MM.1S (cell line): ENCODE measurements around the gene UBAC2.

ENCODE experiments used
- DNase-seq: peaks from one replicate; pipeline ENCODE4 v3.0.0-alpha.2; 2015
- H2AFZ ChIP-seq: fragments of 300-600 bp; sonication (generic); 2 replicates; pipeline ENCODE4 v1.6.0; 2016; ENCODE audit warnings: antibody characterized with exemption, low read length
- H3F3A ChIP-seq: fragments of 300-600 bp; sonication (generic); 2 replicates; pipeline ENCODE4 v1.6.1; 2016; ENCODE audit warnings: mild to moderate bottlenecking, antibody characterized with exemption, low read length, moderate library complexity, mixed read lengths; ENCODE audit not compliant: insufficient read depth
- H3K27ac ChIP-seq: fragments of 300-600 bp; sonication (generic); 2 replicates; pipeline ENCODE4 v1.5.1; 2016; ENCODE audit warnings: mild to moderate bottlenecking, low read length
- H3K27me3 ChIP-seq: fragments of 300-600 bp; sonication (generic); replicated peaks from 2 replicates; pipeline ENCODE4 v1.6.0; 2016; ENCODE audit warnings: low read length; ENCODE audit not compliant: insufficient read depth
- H3K36me3 ChIP-seq: fragments of 300-600 bp; sonication (generic); replicated peaks from 2 replicates; pipeline ENCODE4 v1.6.1; 2016; ENCODE audit warnings: mild to moderate bottlenecking, low read length, mixed read lengths; ENCODE audit not compliant: insufficient read depth
- H3K4me1 ChIP-seq: fragments of 300-600 bp; sonication (generic); 2 replicates; pipeline ENCODE4 v1.6.1; 2016; ENCODE audit warnings: low read length, mixed read lengths
- H3K4me2 ChIP-seq: fragments of 300-600 bp; sonication (generic); 2 replicates; pipeline ENCODE4 v1.6.0; 2016; ENCODE audit warnings: low read depth, low read length
- H3K4me3 ChIP-seq: fragments of 300-600 bp; sonication (generic); 2 replicates; pipeline ENCODE4 v1.5.1; 2016; ENCODE audit warnings: low read length, mixed read lengths
- H3K79me2 ChIP-seq: fragments of 300-600 bp; sonication (generic); 2 replicates; pipeline ENCODE4 v1.6.1; 2016; ENCODE audit warnings: mixed run types, low read length, mixed read lengths
- H3K9ac ChIP-seq: fragments of 300-600 bp; sonication (generic); 2 replicates; pipeline ENCODE4 v1.6.1; 2016; ENCODE audit warnings: low read length, mixed read lengths
- H3K9me2 ChIP-seq: fragments of 300-600 bp; sonication (generic); replicated peaks from 2 replicates; pipeline ENCODE4 v1.6.1; 2016; ENCODE audit warnings: mild to moderate bottlenecking, low read length, mixed read lengths; ENCODE audit not compliant: insufficient read depth
- H3K9me3 ChIP-seq: fragments of 300-600 bp; sonication (generic); replicated peaks from 2 replicates; pipeline ENCODE4 v1.6.1; 2016; ENCODE audit warnings: mild to moderate bottlenecking, low read length, mixed read lengths; ENCODE audit not compliant: insufficient read depth
- H4K20me1 ChIP-seq: fragments of 300-600 bp; sonication (generic); 2 replicates; pipeline ENCODE4 v1.6.1; 2016; ENCODE audit warnings: mild to moderate bottlenecking, low read length, moderate library complexity, mixed read lengths; ENCODE audit not compliant: insufficient read depth
- EZH2 ChIP-seq: fragments of 300-600 bp; sonication (generic); optimal IDR thresholded peaks from 2 replicates; pipeline ENCODE3; 2017; ENCODE audit warnings: low read depth, mild to moderate bottlenecking, antibody characterized with exemption, low read length, mixed read lengths
- EZH2phosphoT487 ChIP-seq: fragments of 300-600 bp; sonication (generic); IDR thresholded peaks from 2 replicates; pipeline ENCODE4 v1.6.1; 2018; ENCODE audit warnings: antibody characterized with exemption, low read length
- TF ChIP-seq, protein P1 (sequence below): fragments of 300-600 bp; sonication (generic); IDR thresholded peaks from 2 replicates; pipeline ENCODE4 v1.5.1; 2016; ENCODE audit warnings: antibody characterized with exemption, low read length, mixed read lengths

Gene UBAC2

DNA sequence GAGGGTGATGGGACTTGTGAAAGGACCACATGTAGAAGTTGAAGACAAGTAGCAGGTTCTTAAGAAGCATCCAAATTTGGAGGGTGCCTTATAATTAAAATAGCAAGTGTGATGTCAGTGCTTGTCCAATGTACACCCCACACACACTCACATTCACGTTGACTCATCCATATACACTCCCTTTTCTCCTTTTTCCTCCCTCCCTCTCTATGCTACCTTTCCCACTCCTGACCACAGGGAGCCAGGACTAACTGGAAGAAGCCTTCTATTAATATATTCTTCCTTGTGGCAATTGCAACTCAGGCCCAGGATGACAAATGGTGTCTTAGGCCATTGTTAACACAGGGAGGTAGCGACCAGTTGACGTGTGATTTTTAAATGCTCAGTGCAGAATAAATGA is 122.8 kb downstream of the UBAC2 start:
- H4K20me1 ChIP-seq: no peaks in the 10 kb centered on the region
- no peak overlapping the region for H3K4me3 ChIP-seq
- no peak for DNase-seq
- no peaks in the 10 kb centered on the region for H3K9me3 ChIP-seq
- no peaks in the 10 kb centered on the region for H3K79me2 ChIP-seq
- H2AFZ ChIP-seq: no peak overlapping the region
- no peak overlapping the region for H3K27ac ChIP-seq
- no peak overlapping the region for H3K9ac ChIP-seq
- no peak for TF ChIP-seq EZH2
- no peak for TF ChIP-seq EZH2phosphoT487
- TF ChIP-seq, protein P1, sequence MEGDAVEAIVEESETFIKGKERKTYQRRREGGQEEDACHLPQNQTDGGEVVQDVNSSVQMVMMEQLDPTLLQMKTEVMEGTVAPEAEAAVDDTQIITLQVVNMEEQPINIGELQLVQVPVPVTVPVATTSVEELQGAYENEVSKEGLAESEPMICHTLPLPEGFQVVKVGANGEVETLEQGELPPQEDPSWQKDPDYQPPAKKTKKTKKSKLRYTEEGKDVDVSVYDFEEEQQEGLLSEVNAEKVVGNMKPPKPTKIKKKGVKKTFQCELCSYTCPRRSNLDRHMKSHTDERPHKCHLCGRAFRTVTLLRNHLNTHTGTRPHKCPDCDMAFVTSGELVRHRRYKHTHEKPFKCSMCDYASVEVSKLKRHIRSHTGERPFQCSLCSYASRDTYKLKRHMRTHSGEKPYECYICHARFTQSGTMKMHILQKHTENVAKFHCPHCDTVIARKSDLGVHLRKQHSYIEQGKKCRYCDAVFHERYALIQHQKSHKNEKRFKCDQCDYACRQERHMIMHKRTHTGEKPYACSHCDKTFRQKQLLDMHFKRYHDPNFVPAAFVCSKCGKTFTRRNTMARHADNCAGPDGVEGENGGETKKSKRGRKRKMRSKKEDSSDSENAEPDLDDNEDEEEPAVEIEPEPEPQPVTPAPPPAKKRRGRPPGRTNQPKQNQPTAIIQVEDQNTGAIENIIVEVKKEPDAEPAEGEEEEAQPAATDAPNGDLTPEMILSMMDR: no peak
- H3K4me2 ChIP-seq: no peak overlapping the region
- H3K27me3 ChIP-seq: no peaks in the 10 kb centered on the region
- H3K4me1 ChIP-seq: peaks cover 12% of the 10 kb centered on the region
- H3K9me2 ChIP-seq: no peaks in the 10 kb centered on the region
- no peaks in the 10 kb centered on the region for H3K36me3 ChIP-seq
- H3F3A ChIP-seq: no peaks in the 10 kb centered on the region

DNA sequence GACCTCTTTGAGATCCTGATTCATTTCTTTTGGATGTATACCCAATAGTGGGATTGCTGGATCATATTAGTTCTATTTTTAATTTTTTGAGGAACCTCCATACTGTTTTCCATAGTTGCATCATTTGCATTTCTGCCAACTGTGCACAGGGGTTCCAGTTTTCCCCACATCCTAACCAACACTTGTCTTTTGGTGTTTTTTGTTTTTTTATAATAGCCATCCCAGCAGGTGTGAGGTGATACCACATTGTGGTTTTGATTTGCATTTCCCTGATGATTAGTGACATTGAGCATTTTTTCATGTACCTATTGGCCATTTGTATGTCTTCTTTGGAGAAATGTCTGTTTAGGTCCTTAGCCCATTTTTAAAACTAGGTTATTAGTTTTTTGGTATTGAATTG is 125.4 kb downstream of the UBAC2 start:
- Histone ChIP-seq H3K9ac (no peak overlapping the region), H3K27me3 (peaks cover 10% of the 10 kb centered on the region; the same call in 1 of the 2 replicates), H4K20me1 (no peaks in the 10 kb centered on the region), H3K4me2 (no peak overlapping the region), H3K9me3 (no peaks in the 10 kb centered on the region), H3K36me3 (no peaks in the 10 kb centered on the region; the same call in 1 of the 2 replicates), H3K27ac (no peak overlapping the region), H3K79me2 (no peaks in the 10 kb centered on the region), H2AFZ (no peak overlapping the region), H3K9me2 (no peaks in the 10 kb centered on the region), H3K4me1 (peaks cover 12% of the 10 kb centered on the region), H3K4me3 (no peak overlapping the region), H3F3A (no peaks in the 10 kb centered on the region)
- TF ChIP-seq, protein P1: no peak
- no peak for TF ChIP-seq EZH2
- TF ChIP-seq EZH2phosphoT487: no peak
- peak; percentile 49 for DNase-seq

DNA sequence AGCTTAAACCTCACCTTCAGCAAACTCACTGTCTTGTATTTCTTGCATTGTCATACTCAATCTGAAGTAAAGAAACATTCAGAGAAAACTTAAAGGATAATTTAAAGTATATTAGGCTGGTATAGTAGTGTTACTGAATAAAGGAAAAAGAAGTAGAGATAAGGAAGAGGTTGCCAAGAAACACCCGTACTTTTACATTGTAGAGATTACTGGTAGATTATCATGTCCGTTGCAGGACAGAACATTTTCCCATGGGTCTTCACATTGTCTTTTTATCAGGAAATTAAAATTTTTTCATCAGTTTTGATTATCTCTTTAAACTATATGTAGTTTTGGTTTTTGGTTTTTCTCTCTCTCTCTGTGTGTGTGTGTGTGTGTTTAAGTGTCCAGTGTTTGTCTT is 126.5 kb downstream of the UBAC2 start:
- no peaks in the 10 kb centered on the region for H3K9me2 ChIP-seq
- H3K9me3 ChIP-seq: no peaks in the 10 kb centered on the region
- no peak overlapping the region for H3K4me3 ChIP-seq
- no peak overlapping the region for H3K4me2 ChIP-seq
- TF ChIP-seq, protein P1: no peak
- TF ChIP-seq EZH2phosphoT487 (no peak), EZH2 (no peak)
- no peaks in the 10 kb centered on the region for H4K20me1 ChIP-seq
- H2AFZ ChIP-seq: no peak overlapping the region
- no peak for DNase-seq
- H3K27me3 ChIP-seq: peaks cover 10% of the 10 kb centered on the region; the same call in 1 of the 2 replicates
- H3F3A ChIP-seq: peaks cover 7% of the 10 kb centered on the region; the same call in 1 of the 2 replicates
- H3K9ac ChIP-seq: no peak overlapping the region
- no peak overlapping the region for H3K27ac ChIP-seq
- H3K36me3 ChIP-seq: no peaks in the 10 kb centered on the region; the same call in 1 of the 2 replicates
- peaks cover 22% of the 10 kb centered on the region for H3K4me1 ChIP-seq
- H3K79me2 ChIP-seq: no peaks in the 10 kb centered on the region
